Measurements from ENCODE around the gene SYNDIG1. TPM values are rescaled to one million over a fixed set of nuclear protein-coding genes. Genes with fewer than 3 reads are reported as not detected.

The SYNDIG1 gene
- total RNA-seq, 1 donor from 2014 or later, result 0.19 TPM

DNA sequence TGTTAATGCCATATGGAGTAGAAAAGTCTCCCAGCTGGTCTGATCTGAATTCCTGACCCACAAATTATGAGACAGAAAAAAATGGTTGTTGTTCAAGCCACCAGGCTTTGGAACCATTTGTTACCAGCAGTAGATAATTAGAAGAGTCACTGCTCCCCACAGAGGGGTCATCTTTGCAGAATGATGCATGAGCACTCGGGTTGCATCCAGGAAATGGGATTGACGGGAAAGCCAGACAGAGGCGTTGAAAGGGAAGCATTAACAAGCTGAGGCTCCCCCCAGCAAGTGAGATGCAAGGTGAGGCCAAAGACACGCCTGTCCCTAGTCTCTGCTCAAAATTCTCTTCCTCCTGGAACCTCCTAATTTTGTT, 182.5 kb downstream of the SYNDIG1 start:
- H3K4me3 Mint-ChIP-seq (ENCODE audit: low read depth), result no peak overlapping the region
- H3K4me1 Mint-ChIP-seq (ENCODE audit: low read depth), result peaks cover 7% of the 10 kb centered on the region
- H3K27ac Mint-ChIP-seq, result no peak overlapping the region
- TF ChIP-seq, protein P1, sequence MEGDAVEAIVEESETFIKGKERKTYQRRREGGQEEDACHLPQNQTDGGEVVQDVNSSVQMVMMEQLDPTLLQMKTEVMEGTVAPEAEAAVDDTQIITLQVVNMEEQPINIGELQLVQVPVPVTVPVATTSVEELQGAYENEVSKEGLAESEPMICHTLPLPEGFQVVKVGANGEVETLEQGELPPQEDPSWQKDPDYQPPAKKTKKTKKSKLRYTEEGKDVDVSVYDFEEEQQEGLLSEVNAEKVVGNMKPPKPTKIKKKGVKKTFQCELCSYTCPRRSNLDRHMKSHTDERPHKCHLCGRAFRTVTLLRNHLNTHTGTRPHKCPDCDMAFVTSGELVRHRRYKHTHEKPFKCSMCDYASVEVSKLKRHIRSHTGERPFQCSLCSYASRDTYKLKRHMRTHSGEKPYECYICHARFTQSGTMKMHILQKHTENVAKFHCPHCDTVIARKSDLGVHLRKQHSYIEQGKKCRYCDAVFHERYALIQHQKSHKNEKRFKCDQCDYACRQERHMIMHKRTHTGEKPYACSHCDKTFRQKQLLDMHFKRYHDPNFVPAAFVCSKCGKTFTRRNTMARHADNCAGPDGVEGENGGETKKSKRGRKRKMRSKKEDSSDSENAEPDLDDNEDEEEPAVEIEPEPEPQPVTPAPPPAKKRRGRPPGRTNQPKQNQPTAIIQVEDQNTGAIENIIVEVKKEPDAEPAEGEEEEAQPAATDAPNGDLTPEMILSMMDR (IDR thresholded peaks at IDR 0.05; ENCODE audit: unreplicated experiment), result no peak
- DNase-seq (ENCODE audit: low spot score, unreplicated experiment), result no peak
- H3K27me3 Mint-ChIP-seq, result peaks cover 5% of the 10 kb centered on the region
- no peaks in the 10 kb centered on the region for H3K9me3 Mint-ChIP-seq (ENCODE audit: low read depth)
- H3K36me3 Mint-ChIP-seq (ENCODE audit: insufficient read depth), result no peaks in the 10 kb centered on the region

DNA sequence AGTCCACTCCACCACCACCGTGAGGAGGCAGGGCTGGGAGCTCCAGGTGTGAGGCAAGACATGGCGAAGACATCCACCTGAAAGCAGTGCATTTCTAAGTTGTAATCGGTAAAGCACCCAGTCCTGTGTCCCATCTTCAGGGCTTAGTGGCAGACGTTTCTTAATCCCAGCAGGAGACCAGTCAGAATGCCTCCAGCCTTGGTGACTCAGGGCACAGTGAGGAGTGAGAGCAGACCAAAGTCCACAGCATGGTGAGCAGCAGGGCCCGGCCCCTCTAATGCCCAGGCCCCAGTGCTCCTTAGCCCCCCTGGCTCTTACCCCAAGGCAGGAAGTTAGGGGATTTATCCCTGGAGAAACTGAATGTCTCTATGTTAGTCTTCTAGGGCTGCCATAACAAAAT, 183.9 kb downstream of the SYNDIG1 start:
- TF ChIP-seq, protein P1 (IDR thresholded peaks at IDR 0.05; ENCODE audit: unreplicated experiment), result no peak
- Mint-ChIP-seq H3K27me3 (no peaks in the 10 kb centered on the region), H3K27ac (no peak overlapping the region), H3K36me3 (ENCODE audit: insufficient read depth) (no peaks in the 10 kb centered on the region), H3K4me3 (ENCODE audit: low read depth) (no peak overlapping the region), H3K4me1 (ENCODE audit: low read depth) (peaks cover 7% of the 10 kb centered on the region), H3K9me3 (ENCODE audit: low read depth) (no peaks in the 10 kb centered on the region)
- no peak for DNase-seq (ENCODE audit: low spot score, unreplicated experiment)

DNA sequence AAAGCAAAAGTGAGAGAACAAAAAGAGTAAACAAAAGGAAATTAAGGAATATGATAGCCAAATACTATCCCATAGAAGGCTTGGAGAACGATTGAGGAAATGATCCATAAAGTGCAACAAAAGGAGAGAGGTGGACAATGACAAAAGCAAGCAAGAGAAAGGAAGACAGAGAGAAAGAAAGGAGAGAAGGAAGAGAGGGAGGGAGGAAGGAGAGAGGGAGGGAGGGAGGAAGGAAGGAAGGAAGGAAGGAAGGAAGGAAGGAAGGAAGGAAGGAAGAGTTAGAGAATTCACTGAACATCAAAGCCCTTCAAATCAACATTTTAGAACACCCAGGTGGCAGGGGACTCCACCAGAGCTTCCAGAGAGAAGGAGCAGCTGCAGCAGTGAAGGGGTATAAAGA, 185.0 kb downstream of the SYNDIG1 start:
- Mint-ChIP-seq H3K4me3 (ENCODE audit: low read depth) (no peak overlapping the region), H3K27ac (no peak overlapping the region), H3K9me3 (ENCODE audit: low read depth) (no peaks in the 10 kb centered on the region), H3K27me3 (peaks cover 6% of the 10 kb centered on the region), H3K36me3 (ENCODE audit: insufficient read depth) (no peaks in the 10 kb centered on the region), H3K4me1 (ENCODE audit: low read depth) (peaks cover 7% of the 10 kb centered on the region)
- no peak for DNase-seq (ENCODE audit: low spot score, unreplicated experiment)
- TF ChIP-seq, protein P1 (IDR thresholded peaks at IDR 0.05; ENCODE audit: unreplicated experiment), result no peak

DNA sequence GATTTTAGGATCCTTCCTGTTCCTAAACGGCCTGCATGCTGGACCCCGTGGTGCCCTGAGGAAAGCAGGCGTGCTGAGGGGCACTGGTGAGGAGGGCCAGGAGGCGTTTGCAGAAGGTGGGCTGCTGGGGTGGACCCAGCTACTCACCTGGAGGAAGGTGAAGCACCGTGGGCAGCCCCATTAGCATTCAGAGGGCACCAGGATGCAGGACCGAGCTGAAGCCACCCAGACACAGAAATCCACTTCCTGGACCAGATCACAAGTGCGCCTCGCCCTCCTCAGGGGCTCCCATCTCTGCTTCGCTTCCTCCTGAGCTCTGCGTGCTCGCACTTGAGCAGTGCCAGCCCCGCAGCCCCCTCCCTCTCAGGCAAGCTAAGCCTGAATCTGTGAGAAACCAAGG, 187.0 kb downstream of the SYNDIG1 start:
- H3K27ac Mint-ChIP-seq, result no peak overlapping the region
- H3K27me3 Mint-ChIP-seq, result peaks cover 6% of the 10 kb centered on the region
- DNase-seq (ENCODE audit: low spot score, unreplicated experiment), result no peak
- no peaks in the 10 kb centered on the region for H3K36me3 Mint-ChIP-seq (ENCODE audit: insufficient read depth)
- TF ChIP-seq, protein P1 (IDR thresholded peaks at IDR 0.05; ENCODE audit: unreplicated experiment), result no peak
- no peak overlapping the region for H3K4me3 Mint-ChIP-seq (ENCODE audit: low read depth)
- peaks cover 7% of the 10 kb centered on the region for H3K4me1 Mint-ChIP-seq (ENCODE audit: low read depth)
- H3K9me3 Mint-ChIP-seq (ENCODE audit: low read depth), result no peaks in the 10 kb centered on the region

DNA sequence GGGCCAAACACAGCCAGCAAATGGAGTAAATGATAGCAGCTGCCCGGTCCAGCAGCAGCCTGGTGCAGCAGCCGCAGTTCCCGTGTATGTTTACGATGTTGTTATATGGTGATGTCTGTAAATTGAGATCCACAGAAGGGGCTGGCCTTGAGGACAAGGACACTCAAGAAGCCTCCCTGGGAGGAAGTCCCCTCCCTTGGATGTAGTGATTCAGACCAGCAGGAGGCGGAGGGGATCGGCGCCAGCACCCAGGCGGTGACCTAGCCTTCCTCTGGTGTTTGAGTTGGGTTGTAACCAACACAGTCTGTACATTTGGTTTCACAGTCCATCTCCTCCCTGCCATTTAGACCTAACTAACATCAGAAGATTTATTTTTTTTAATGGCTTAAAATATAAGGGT, 187.8 kb downstream of the SYNDIG1 start:
- no peaks in the 10 kb centered on the region for H3K36me3 Mint-ChIP-seq (ENCODE audit: insufficient read depth)
- DNase-seq (ENCODE audit: low spot score, unreplicated experiment), result no peak
- TF ChIP-seq, protein P1 (IDR thresholded peaks at IDR 0.05; ENCODE audit: unreplicated experiment), result no peak
- no peak overlapping the region for H3K4me3 Mint-ChIP-seq (ENCODE audit: low read depth)
- H3K27ac Mint-ChIP-seq, result no peak overlapping the region
- H3K27me3 Mint-ChIP-seq, result peaks cover 9% of the 10 kb centered on the region
- peaks cover 7% of the 10 kb centered on the region for H3K4me1 Mint-ChIP-seq (ENCODE audit: low read depth)
- H3K9me3 Mint-ChIP-seq (ENCODE audit: low read depth), result no peaks in the 10 kb centered on the region

Data from progenitor cell of endocrine pancreas (in vitro differentiated cells).